ENCODE measurements around the gene CLPTM1L.
"Not testable (repeated sequence)": the region's sequence is repeated elsewhere in the genome, so short reads cannot be mapped to it uniquely, and the experiment has no call there.

CLPTM1L gene

GRCh38 chr5:1360367-1360766, 15.5 kb upstream of the CLPTM1L start:
- DNase-seq (ENCODE audit: low spot score), result not testable (repeated sequence)

DNA sequence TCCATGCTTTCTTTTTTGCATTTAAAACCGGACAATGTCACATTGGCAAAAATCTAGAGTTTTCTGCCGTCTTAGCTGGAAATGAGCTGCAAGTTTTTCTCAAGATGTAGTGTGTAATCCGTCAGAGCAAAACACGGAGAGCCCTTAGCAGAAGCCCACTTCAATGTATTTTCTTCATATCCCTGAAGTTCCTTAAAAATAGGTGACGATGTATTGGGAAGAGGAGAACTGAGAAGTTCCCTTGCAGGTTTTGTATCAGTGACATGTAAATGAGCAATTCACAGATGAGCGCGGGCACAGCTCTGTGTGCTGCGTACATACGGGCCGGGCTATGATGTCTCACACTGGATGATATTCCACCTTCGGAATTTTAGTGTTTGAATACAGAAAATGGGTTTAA, 14.8 kb upstream of the CLPTM1L start:
- DNase-seq (ENCODE audit: low spot score), result no peak

- DNase-seq (ENCODE audit: low spot score), result no peak
These were observed 14.2 kb upstream of the CLPTM1L start for GRCh38 chr5:1359031-1359645.

DNA sequence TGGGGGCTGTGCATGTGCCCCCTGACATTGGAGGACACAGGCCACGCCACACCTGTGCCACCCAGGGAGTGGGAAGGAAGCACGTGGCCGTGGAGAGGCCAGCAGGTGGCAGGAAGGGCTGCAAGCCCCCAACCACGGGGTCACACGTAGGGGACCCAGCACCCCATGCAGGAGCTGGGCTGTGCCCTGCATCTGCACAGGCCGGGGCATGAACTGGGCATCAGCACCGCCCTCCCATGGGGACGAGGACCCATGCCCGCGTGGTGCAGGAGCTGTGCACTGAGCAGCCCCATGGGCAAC, 13.8 kb upstream of the CLPTM1L start:
- DNase-seq (ENCODE audit: low spot score), result no peak

DNA sequence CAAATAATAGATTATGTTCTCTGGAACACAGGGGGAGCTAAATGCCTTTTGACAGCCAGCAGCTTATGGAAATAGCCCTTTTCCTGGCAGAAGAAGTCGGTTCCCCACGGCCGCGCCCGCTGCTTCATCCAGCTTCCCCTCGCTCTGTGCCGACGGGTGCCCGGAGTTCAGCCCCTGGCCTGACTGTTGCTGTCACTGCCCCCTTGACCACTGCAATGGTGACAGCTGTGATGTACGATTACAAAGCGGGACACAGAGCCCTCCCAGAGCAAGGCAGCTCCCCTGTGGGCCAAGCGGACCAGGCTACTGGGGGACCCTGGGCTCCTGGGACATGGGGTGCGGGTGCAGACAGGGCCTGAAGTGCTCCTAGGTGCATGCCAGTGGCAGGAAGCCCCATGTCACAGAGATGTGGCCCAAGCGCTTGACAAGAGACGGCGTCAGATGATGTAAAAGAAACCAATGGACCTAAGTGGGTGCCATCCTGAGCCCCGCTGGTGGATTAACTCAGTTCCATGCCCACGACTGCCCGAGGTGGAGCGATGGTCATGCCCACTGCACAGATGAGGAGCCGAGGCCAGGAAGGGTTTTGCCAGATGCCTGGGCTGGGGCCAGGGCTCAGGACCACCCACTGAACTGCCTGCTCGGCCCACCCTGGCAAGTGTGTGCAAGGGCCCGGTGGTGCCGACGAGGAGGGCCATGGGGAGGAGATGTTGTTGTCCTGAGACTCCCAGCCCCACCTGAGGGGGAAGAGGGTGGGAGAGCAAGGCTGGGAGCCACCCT, 13.2 kb upstream of the CLPTM1L start:
- no peak for DNase-seq (ENCODE audit: low spot score)

- no peak for DNase-seq (ENCODE audit: low spot score)
These were observed 12.2 kb upstream of the CLPTM1L start for GRCh38 chr5:1356873-1357787.

DNA sequence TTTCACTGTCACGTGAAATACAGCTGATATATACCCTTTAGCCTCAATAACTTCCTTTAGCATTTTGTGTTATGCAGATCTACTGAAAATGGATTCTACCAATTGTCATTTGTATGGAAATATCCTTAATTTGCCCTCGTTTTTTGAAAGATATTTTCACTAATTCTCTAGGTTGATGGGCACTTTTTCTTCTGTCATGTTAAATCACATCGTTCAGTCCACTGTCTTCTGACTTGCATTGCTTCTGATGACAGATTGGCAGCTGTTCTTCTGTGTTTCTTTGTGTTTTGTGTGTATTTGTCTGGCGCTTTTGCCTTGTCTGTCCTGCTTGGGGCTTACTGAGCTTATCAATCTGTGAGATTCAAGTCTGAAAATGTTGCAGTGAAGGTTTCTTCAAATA, 9.7 kb upstream of the CLPTM1L start:
- DNase-seq (ENCODE audit: low spot score), result no peak

GRCh38 chr5:1352231-1353219, 7.6 kb upstream of the CLPTM1L start:
- DNase-seq (ENCODE audit: low spot score), result no peak

GRCh38 chr5:1351156-1351555, 6.3 kb upstream of the CLPTM1L start:
- no peak for DNase-seq (ENCODE audit: low spot score)

- DNase-seq (ENCODE audit: low spot score), result no peak
These were observed 4.3 kb upstream of the CLPTM1L start for GRCh38 chr5:1349246-1349645.

GRCh38 chr5:1348986-1349245, 4.0 kb upstream of the CLPTM1L start:
- no peak for DNase-seq (ENCODE audit: low spot score)

GRCh38 chr5:1347571-1347970, 2.7 kb upstream of the CLPTM1L start:
- no peak for DNase-seq (ENCODE audit: low spot score)

DNA sequence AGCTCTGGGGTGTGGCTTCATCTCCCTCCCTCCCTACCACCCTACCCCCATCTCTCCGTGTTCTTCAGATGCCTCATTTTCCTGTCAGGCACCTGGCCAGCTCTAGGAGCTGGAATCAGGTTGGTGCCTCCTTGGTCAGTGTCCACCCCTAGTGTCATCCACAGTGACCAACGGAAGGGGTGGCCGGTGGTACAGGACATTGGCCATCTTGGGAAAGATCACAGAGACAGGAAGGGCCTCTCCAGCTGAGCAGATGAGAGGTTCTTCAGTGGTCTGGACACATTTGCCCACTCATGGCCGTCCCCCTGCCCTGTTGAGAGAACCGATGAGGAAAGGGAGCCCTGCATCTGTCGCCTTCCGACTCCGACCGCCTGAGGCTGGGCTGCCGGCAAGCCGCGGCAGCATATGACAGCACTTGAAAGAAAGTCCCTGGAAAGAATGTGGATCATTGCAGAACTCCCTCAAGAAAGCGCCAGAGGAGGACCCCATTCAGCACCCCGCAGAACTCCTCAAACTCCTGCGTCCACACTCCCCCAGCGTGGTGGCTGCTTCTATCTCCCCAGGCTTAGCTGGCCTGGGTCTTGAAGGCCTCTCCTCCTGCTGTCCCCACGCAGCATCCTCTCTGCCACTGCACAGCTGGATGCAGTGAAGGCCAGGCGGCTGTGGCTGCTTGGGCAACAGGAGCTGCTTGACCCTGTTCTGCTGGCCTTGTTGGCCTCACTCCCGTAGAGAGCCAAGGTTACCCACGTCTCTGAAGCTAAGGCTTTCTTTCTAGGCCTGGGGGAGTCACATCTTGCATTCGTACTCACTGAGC, 1.9 kb upstream of the CLPTM1L start:
- no peak for DNase-seq (ENCODE audit: low spot score)

DNA sequence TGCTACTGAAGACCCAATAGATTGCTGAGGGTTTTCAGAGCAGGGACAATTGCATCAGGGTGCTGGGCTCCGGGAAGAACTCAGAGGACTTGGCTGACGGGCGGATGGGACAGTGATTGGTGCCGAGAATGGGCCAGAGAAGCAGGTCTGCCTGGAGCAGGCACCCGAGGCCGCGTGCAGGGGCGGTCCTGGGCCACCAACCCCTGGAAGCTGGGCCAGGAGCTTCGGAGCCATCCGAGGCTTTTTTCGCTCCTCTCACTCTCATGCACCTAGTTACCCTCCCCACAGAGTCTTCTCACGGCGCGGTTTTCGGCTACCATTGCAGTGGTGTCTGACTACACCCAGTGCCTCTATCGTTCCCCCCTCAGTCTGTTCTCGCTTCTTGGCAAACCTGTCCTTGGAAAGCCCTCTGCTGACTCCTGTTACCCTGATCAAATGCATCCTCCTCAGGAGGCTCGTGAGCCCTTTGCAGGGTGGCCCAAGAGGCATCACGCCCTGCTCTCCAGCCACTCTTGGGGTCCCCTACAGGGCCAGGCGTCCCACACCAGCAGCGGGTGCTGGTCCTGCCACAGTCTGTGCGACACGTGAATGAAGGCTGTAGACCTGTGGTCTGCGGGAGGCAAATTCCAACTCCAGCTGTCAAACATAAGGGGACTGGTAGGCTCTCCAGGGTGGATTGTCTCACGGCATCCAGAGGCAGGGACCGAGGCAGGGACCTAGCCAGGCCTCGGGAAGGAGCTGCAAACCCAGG, 1.2 kb upstream of the CLPTM1L start:
- no peak for DNase-seq (ENCODE audit: low spot score)

DNA sequence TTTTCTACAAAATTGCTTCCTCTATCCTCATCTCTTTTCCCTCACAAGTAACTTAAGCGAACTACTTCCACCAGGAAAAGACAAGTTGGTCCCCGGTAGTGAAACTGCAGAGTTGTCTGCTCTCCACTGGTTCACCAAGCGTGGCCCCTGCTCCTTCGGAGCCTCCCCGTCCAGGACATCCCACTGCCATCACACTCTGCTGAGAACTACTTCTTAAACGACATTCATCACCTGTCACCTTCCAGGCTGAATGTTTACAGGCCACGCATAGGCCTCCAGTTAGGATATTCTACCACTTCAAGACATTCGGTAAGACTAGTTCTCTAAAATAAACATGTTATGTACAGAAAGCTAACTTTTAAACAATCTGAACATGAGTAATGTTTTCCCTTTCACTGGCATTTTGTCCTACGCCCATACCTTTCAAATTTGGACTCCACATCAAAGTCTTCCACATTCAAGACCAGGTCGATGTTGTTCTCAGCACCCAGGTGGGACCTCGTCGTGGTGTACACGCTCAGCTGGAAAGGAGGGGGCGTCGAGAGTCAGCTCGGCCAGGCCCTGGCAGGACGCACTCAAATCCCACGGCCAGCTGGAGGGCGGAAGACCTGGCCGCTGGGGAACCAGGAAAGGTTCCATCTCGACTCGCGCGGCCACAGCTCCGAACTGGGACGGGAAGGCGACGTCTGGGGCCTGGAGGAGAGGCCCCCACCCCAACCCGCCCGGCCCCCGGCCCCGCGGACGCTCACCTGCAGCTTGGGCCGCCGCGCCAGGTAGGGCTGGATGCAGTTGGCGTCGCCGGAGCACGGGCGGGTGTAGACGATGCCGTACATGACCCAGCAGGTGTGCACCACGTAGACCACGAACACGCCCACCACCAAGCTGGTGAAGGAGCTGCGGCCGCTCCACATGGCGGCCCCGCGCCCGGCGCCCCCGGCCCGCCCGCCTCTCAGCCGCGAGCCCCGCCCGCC, 683 bp downstream of the CLPTM1L start:
- DNase-seq (ENCODE audit: low spot score), result no peak

GRCh38 chr5:1343315-1343751, 1.6 kb downstream of the CLPTM1L start:
- no peak for DNase-seq (ENCODE audit: low spot score)

- DNase-seq (ENCODE audit: low spot score), result not testable (repeated sequence)
These were observed 2.2 kb downstream of the CLPTM1L start for GRCh38 chr5:1342711-1343110.

DNA sequence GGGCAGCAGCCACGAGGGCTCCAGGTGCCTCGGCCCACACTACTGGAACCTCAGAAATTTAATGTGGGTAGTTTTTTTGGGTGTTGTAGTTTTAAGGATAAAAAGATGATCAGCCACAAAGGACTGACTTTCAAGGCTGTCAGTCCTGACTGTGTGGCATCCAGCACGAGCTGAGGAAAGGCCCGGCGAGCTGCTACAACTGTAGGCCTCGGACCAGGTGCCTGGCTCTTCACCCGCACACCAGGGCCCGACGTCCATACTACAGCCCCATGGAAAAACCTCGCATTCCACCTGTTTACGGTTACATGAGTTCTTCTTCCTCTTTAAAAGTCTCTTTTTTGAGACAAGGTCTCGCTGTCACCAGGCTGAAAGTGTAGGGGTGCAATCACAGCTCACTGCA, 2.6 kb downstream of the CLPTM1L start:
- no peak for DNase-seq (ENCODE audit: low spot score)

GRCh38 chr5:1341863-1342262, 3.0 kb downstream of the CLPTM1L start:
- no peak for DNase-seq (ENCODE audit: low spot score)
